Measurements from ENCODE around the gene ACOX3.

ACOX3 gene

DNA sequence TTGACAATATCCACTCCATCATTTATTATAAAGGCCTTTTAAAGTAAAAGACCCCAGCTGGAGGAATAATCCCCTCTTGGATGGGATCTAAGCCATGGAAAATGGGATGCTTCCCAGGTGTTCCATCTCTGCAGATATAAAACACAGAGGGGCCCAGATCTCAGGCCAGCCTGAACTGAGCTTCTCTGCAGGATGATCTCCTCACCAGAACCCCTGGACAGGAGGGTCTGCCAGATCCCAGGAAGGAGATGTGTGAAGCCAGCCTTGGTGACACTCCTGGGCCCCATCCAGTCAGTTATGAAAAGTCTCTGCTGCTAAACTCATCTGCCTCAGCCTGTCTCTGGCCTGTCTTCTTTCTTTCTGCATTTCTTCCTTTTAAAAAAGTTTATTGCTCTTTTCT lies 114.3 kb downstream of the ACOX3 start:
- DNase-seq (ENCODE audit: low read depth) = no peak
- TF ChIP-seq, protein P1, sequence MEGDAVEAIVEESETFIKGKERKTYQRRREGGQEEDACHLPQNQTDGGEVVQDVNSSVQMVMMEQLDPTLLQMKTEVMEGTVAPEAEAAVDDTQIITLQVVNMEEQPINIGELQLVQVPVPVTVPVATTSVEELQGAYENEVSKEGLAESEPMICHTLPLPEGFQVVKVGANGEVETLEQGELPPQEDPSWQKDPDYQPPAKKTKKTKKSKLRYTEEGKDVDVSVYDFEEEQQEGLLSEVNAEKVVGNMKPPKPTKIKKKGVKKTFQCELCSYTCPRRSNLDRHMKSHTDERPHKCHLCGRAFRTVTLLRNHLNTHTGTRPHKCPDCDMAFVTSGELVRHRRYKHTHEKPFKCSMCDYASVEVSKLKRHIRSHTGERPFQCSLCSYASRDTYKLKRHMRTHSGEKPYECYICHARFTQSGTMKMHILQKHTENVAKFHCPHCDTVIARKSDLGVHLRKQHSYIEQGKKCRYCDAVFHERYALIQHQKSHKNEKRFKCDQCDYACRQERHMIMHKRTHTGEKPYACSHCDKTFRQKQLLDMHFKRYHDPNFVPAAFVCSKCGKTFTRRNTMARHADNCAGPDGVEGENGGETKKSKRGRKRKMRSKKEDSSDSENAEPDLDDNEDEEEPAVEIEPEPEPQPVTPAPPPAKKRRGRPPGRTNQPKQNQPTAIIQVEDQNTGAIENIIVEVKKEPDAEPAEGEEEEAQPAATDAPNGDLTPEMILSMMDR (IDR thresholded peaks at IDR 0.05; ENCODE audit: control insufficient read depth, insufficient read depth, low read depth, low read length, missing control alignments) = no peak
- H3K4me3 ChIP-seq (ENCODE audit: control insufficient read depth, low read depth, low read length) = no peak overlapping the region

DNA sequence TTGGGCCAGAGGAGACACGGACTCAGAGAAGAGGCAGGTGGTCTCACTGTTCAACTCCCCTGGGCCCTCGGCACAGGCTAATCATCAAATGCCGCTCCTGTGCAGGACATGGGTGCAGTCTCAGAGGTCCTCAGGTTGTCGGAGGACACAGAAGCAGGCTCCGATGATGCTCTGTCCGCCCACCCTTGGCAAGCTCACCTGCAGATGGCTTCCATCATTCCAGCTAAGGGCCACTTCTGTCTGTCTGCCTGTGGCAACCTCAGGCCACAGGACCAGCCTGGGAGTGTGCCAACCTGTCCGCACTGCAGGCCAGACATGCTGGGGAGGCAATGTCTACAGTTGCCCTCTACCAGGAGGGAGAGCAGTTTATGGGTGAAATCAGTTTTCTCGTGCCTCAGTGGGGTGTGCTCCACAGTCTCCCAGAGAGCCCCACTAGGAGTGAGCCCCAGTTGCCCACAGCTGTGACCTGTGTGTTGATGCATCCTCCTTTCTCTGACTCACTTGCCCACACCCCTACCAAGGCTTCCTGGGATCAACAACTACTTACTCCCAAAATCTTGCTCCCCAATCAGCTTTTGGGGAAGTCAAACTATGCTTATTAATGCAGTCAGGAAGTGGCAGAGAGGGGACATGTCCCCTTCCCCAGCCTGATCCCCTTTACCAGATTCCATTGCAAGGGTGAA lies 115.1 kb downstream of the ACOX3 start:
- no peak overlapping the region for H3K4me3 ChIP-seq (ENCODE audit: control insufficient read depth, low read depth, low read length)

DNA sequence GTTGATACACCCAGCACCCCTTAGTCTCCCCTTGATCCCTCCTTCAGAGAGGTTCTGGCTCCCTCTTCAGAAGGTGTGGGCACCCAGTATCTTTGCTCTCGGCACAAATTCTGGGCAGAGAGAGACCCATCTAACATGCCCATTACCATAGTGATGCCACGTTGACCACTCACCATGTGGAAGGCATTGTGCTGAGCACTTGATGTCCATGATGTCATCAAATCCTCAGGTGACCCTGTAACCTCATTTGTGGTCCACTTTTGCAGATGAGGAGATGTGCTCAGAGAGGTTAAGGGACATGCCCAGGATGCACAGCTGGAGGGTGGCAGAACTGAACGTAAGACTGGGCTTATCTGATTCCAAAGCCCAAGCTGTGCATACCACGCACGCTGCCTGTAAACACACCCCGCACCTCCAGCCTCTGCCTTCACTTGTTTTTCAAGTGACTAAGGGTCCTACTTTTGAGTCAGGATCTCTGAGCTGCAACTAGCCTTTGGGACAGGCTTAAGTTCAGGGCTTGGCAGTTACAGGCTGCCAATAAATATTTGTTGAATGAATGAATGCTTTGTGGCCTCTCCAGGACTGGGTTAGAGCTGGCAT lies 115.8 kb downstream of the ACOX3 start:
- DNase-seq (ENCODE audit: low read depth) = peak; percentile 21
- no peak overlapping the region for H3K4me3 ChIP-seq (ENCODE audit: control insufficient read depth, low read depth, low read length)
- TF ChIP-seq, protein P1 (IDR thresholded peaks at IDR 0.05; ENCODE audit: control insufficient read depth, insufficient read depth, low read depth, low read length, missing control alignments) = no peak

More for the DNA sequence above, 115.1 kb downstream of the ACOX3 start:
- DNase-seq (ENCODE audit: low read depth) = no peak
- TF ChIP-seq, protein P1 (IDR thresholded peaks at IDR 0.05; ENCODE audit: control insufficient read depth, insufficient read depth, low read depth, low read length, missing control alignments) = no peak

DNA sequence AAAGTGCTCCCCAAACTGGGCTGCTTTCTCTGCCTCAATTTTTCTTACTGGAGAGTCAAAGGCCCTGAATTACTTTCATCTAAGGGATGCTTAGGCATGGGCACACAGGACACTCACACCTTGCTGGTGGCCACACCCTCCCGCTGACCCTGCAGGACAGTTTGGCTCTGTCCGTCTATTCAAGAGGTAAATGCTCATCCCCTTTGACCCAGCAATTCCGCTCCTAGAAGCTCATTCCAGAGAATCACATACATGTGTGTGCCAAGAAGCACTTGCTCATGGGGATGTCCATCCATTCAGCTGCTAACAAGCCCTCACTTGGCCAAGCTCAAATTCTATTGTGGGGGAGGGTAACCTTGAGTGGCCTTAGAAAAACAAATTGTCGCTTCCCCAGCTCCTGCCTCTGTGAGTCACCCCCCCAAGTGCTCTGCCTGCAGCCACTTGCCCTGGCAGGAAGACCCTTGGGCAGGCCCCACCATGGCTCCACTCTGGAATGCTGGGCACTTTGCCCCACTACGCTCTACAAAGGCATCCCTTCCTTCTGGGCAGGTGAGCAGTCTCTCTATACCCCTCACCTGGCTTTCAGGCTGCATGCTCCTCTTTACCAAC lies 116.5 kb downstream of the ACOX3 start:
- no peak overlapping the region for H3K4me3 ChIP-seq (ENCODE audit: control insufficient read depth, low read depth, low read length)
- no peak for DNase-seq (ENCODE audit: low read depth)
- TF ChIP-seq, protein P1 (IDR thresholded peaks at IDR 0.05; ENCODE audit: control insufficient read depth, insufficient read depth, low read depth, low read length, missing control alignments) = no peak

DNA sequence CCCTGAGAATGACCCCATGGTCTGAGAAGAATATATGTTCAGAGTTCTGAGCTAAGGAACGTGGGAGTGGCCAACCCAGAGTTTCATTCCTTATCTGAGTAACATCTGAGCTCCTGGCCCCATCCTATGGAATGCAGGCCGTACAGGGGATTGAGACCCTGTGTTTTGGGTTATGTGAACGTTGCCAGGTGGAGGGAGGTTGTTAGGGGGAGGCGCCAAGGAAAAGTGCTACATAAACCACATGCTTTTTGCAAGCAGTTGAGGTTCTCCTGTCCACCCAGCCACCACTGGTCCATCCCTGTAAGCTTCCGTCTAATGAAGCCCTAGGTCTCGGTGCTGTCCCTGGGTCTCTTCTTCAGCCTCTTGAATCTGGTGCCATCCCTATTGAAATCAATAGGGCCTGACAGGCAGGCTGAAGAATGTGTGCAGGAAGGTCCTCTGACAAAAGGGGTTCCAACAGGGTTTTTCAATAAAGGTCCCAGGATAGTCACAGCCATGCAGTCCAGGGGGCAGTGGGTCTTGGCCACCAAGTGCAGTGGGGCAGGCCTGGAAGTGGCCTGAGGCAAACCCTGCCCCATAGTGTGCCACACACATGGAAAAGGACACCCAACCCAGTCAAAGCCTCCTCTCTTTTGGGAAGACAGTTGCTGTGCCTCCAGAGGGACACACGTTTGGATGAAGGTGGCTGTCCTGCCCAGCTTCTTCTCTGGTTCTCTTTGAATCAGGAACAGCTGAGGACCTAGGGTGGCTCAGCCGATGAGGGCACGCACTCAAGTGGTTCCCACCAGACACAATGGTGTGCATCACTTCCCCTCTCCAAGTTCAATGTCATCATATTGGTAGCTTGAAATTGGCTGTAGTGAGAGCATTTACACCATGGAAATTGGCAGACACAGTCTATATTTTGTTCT lies 117.5 kb downstream of the ACOX3 start:
- no peak overlapping the region for H3K4me3 ChIP-seq (ENCODE audit: control insufficient read depth, low read depth, low read length)
- DNase-seq (ENCODE audit: low read depth) = no peak
- TF ChIP-seq, protein P1 (IDR thresholded peaks at IDR 0.05; ENCODE audit: control insufficient read depth, insufficient read depth, low read depth, low read length, missing control alignments) = no peak

DNA sequence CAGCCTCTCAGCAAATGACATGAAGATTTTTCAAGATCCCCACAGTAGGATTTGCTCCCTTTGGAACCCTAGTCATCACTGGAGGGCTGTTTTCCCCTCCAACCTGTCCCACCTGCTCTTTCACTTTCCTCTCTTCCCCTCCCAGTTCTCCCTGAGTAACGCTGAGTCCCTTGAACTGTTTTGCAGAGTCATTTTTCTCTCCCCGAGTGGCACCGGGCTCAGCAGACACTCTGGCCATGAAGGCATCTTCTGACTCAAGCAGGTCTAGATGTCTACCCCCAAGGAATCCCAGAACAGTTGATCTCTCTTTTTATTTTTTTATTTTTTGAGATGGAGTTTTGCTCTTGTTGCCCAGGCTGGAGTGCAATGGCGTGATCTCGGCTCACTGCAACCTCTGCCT lies 118.8 kb downstream of the ACOX3 start:
- TF ChIP-seq, protein P1 (IDR thresholded peaks at IDR 0.05; ENCODE audit: control insufficient read depth, insufficient read depth, low read depth, low read length, missing control alignments) = no peak
- H3K4me3 ChIP-seq (ENCODE audit: control insufficient read depth, low read depth, low read length) = no peak overlapping the region
- DNase-seq (ENCODE audit: low read depth) = no peak

All from AG09309 (cell line).